Cardiac muscle cell (in vitro differentiated cells and primary cell): ENCODE measurements around the gene ZNF841. TPM values are rescaled to one million over a fixed set of nuclear protein-coding genes. Genes with fewer than 3 reads are reported as not detected.
A peak's percentile ranks its signal among the peaks of the same experiment; 100 is the strongest.
"Not testable (repeated sequence)": the region's sequence is repeated elsewhere in the genome, so short reads cannot be mapped to it uniquely, and the experiment has no call there.

Experiments used
- DNase-seq, 2 donors: peaks; one replicate each; pipeline versions ENCODE4 v3.0.0 to v3.0.0-alpha.2; 2010 to 2017; ENCODE audit warnings: low read depth in 1 of 2, low spot score in 1 of 2
- H3K27ac ChIP-seq: fragments of 200-600 bp; sonication (generic); 2 replicates; pipeline ENCODE4 v1.5.1; 2016
- H3K27me3 ChIP-seq: fragments of 200-600 bp; sonication (generic); 2 replicates; pipeline ENCODE4 v1.6.0; 2016; ENCODE audit warnings: control low read depth
- H3K36me3 ChIP-seq: fragments of 200-600 bp; sonication (generic); 2 replicates; pipeline ENCODE4 v1.5.1; 2016; ENCODE audit warnings: control low read depth
- H3K4me1 ChIP-seq: fragments of 200-600 bp; sonication (generic); 2 replicates; pipeline ENCODE4 v1.8.1; 2017; ENCODE audit warnings: low read depth, mild to moderate bottlenecking, mixed run types
- H3K4me3 ChIP-seq: fragments of 200-600 bp; sonication (generic); 2 replicates; pipeline ENCODE4 v1.5.1; 2016; ENCODE audit warnings: mild to moderate bottlenecking
- H3K9me3 ChIP-seq: fragments of 200-600 bp; sonication (generic); 2 replicates; pipeline ENCODE4 v1.5.1; 2017; ENCODE audit warnings: low read depth, mild to moderate bottlenecking, control low read depth
- CTCF ChIP-seq: IDR thresholded peaks from 2 replicates; pipeline ENCODE4 v1.5.1; 2012; ENCODE audit warnings: low read depth, mild to moderate bottlenecking, low read length
- polyA plus RNA-seq: library from polyadenylated mRNA; unstranded; fragments of >200 nt; fragmentation: Nextera tagmentation; extraction: Ambion mirVana; gene quantifications from 2 replicates; pipeline ENCODE4 v1.2.1, GENCODE V29; 2016
- total RNA-seq: library from RNA; depleted of rRNA; stranded (reverse); fragments of >200 nt; gene quantifications from 2 replicates; pipeline ENCODE4 v1.2.3, GENCODE V29; 2016

The ZNF841 gene
- total and polyA plus RNA-seq, 2 experiments from 2014 or later = 2.9 to 14.4 TPM

GRCh38 chr19:52110780-52111179, 15.2 kb upstream of the ZNF841 start:
- no peak for DNase-seq
- Histone ChIP-seq H3K27ac (no peak overlapping the region), H3K36me3 (peaks cover 9% of the 10 kb centered on the region), H3K4me3 (no peak overlapping the region), H3K27me3 (no peaks in the 10 kb centered on the region), H3K9me3 (peaks cover 27% of the 10 kb centered on the region), H3K4me1 (no peaks in the 10 kb centered on the region)
- no peak for TF ChIP-seq CTCF

GRCh38 chr19:52102782-52103181, 7.2 kb upstream of the ZNF841 start:
- Histone ChIP-seq H3K36me3 (no peaks in the 10 kb centered on the region), H3K4me1 (no peaks in the 10 kb centered on the region), H3K4me3 (no peak overlapping the region), H3K9me3 (no peaks in the 10 kb centered on the region), H3K27me3 (no peaks in the 10 kb centered on the region), H3K27ac (no peak overlapping the region)
- TF ChIP-seq CTCF = no peak
- DNase-seq = no peak

GRCh38 chr19:52101866-52102562, 6.4 kb upstream of the ZNF841 start:
- no peak for DNase-seq
- no peaks in the 10 kb centered on the region for H3K27me3 ChIP-seq

GRCh38 chr19:52099497-52100138, 4.1 kb upstream of the ZNF841 start:
- Histone ChIP-seq H3K4me3 (no peak overlapping the region), H3K27ac (no peak overlapping the region), H3K27me3 (no peaks in the 10 kb centered on the region), H3K4me1 (no peaks in the 10 kb centered on the region), H3K9me3 (no peaks in the 10 kb centered on the region), H3K36me3 (no peaks in the 10 kb centered on the region)
- TF ChIP-seq CTCF = no peak
- no peak for DNase-seq

More at GRCh38 chr19:52101866-52102562, 6.4 kb upstream of the ZNF841 start:
- no peaks in the 10 kb centered on the region for H3K36me3 ChIP-seq
- no peak for TF ChIP-seq CTCF
- H3K9me3 ChIP-seq = no peaks in the 10 kb centered on the region
- H3K4me3 ChIP-seq = no peak overlapping the region
- H3K4me1 ChIP-seq = no peaks in the 10 kb centered on the region
- H3K27ac ChIP-seq = no peak overlapping the region

- not testable (repeated sequence) for H3K4me3 ChIP-seq, H3K4me1 ChIP-seq, H3K36me3 ChIP-seq, H3K27ac ChIP-seq, DNase-seq, H3K9me3 ChIP-seq, H3K27me3 ChIP-seq
Observed at GRCh38 chr19:52096416-52096815, 851 bp upstream of the ZNF841 start.

GRCh38 chr19:52094526-52095130, 937 bp downstream of the ZNF841 start:
- H3K36me3 ChIP-seq = no peaks in the 10 kb centered on the region
- H3K4me3 ChIP-seq = peak overlapping the region; percentile 60
- no peaks in the 10 kb centered on the region for H3K9me3 ChIP-seq
- peaks cover 6% of the 10 kb centered on the region for H3K4me1 ChIP-seq
- TF ChIP-seq CTCF = no peak
- H3K27ac ChIP-seq = no peak overlapping the region
- no peaks in the 10 kb centered on the region for H3K27me3 ChIP-seq
- peak in 1 of 2 donors; percentile 1 for DNase-seq
